ENCODE measurements around the gene ATF1.
A peak's percentile ranks its signal among the peaks of the same experiment; 100 is the strongest.
"Not testable (repeated sequence)": the region's sequence is repeated elsewhere in the genome, so short reads cannot be mapped to it uniquely, and the experiment has no call there.

The ATF1 gene

GRCh38 chr12:50862316-50862715 is 98.4 kb downstream of the ATF1 start:
- peak; percentile 72 for DNase-seq (ENCODE audit: low spot score)

- no peak for DNase-seq (ENCODE audit: low spot score)
Observed at GRCh38 chr12:50865266-50865665, 101.4 kb downstream of the ATF1 start.

GRCh38 chr12:50868881-50869280 is 105.0 kb downstream of the ATF1 start:
- DNase-seq (ENCODE audit: low spot score): not testable (repeated sequence)

Data from AG08395 (cell line).